Stimulated activated CD4-positive, alpha-beta T cell treated with anti-CD3 and anti-CD28 coated beads, Interleukin-1b, Interleukin-23, amount 100 ng/mL, for 1 hour (primary cell): ENCODE results near the gene LRRC36.

Experiments
- DNase-seq, 2 donors: peaks; one replicate each; pipeline ENCODE4 v3.0.0-alpha.2; 2020; ENCODE audit warnings: low read depth in 2 of 2

The LRRC36 gene

GRCh38 chr16:67294938-67295361 lies 31.7 kb upstream of the LRRC36 start:
- DNase-seq = no peak

- DNase-seq = no peak
Measured at GRCh38 chr16:67296420-67296819, 30.2 kb upstream of the LRRC36 start.

- no peak for DNase-seq
Measured at GRCh38 chr16:67298277-67298676, 28.3 kb upstream of the LRRC36 start.

GRCh38 chr16:67299269-67299668 lies 27.3 kb upstream of the LRRC36 start:
- DNase-seq = no peak

DNA sequence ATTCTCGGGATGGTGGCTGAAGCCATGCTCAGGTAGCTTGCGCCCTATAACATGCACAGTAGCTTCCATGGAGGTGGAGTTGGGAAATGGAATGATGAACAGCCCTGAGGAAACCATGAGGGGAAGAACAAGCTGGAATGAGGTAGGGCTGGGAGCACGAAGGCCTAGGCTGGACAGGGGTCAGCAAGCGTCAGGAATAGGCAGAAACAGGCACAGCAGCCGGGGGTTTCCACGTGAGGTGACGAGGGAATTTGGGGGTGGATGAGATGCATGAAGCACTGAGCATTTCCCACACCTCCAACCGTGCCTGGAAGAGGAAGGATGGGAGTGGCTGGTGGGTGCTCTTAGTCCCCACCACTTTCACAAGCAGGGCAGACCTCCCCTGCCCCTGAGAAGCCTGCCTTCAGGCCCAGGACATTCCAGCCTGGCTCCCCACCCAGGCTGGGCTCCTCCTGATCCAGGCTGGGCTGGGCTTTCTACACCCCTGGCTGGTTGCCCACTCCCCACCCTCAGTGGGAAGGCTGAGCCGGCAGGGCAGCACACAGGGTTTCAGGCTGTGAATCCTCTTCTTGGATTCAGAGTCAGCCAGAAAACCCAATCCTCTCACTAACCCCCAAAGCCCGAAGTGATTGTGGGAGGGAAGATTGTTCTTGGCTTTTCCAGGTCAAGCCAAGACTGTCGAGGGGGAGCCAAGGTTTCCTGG lies 25.4 kb upstream of the LRRC36 start:
- DNase-seq = no peak

- DNase-seq = no peak
Measured at GRCh38 chr16:67302076-67302475, 24.5 kb upstream of the LRRC36 start.

DNA sequence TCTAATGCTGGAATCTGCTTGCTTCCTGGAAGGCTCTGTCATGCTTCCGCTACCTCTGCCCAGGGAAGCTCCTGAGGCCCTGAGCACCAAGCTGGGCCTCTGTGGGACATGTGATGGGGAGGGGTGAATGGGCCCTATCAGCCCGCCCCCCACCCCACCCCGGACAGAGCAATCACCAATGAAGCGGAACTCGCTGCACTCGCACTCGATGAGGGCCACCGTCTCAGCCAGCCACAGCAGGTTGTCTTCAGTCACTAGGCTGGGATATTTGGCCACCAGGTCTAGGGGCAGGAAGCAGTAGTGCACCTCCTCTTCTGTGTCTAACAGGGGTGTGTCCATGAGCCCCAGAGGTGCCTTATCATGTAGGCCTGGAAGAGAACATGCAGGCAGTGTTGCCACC lies 23.6 kb upstream of the LRRC36 start:
- no peak for DNase-seq

DNA sequence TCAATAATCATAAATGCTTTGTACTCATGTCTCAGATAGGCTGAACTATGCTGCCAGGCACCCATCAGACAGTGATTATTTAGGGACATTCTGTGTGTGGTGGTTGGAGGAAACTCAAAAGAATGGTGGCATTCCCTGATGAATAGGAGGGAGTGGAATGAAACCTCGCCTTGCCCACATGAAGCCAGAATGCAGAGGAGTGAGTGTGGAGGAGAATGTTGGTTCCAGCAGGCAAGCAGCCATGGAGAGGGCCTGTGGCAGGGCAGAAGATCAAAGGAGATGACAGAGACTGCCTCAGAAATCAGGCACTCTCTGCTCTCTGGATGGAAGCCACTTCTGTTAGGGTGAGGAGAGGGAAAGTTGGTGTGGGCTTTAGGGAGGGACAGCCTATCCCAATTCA lies 22.6 kb upstream of the LRRC36 start:
- DNase-seq = no peak

DNA sequence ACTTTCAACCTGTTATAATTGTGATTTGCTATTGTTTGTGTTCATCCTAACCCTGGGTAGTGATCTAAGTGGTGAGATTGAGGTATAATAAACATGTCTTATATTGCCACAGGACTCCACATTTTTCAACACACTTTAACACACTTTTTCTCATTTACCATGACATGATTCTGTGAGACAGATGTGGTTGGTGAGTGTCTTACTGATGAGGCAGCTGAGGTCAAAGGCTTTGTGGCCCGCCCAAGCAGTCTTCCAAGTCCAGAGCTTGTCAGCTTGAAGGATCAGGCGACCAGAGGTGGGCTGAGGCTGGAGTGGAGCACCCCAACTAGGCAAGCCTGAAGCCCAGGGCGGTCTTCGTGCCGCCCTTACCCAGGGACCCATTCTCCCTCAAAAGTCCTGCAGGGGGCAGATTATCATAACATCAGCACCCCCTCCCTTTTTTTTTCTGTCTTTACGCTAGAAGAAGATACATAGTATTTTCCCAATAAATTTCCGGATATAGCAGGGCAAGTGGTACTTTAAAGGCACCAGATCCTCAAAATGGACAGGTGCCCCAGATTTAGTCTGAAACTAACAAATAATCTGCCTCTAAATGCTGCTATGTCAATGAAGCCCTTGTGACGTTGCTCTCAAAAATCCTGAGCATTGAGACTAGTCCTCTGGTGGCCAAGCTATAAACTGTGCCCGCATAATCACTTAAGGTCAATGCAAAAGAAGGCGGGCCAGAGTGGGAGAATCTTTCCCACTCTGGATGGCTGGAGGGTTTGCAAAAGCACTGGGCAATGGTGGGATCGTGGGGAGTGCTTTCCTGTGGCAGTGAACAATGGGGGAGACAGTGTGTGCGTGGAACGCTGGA lies 21.2 kb upstream of the LRRC36 start:
- DNase-seq = no peak

- no peak for DNase-seq
Measured at GRCh38 chr16:67310561-67310960, 16.1 kb upstream of the LRRC36 start.

- DNase-seq = peak in 1 of 2 donors; percentile 63
Measured at GRCh38 chr16:67311607-67312488, 14.8 kb upstream of the LRRC36 start.

DNA sequence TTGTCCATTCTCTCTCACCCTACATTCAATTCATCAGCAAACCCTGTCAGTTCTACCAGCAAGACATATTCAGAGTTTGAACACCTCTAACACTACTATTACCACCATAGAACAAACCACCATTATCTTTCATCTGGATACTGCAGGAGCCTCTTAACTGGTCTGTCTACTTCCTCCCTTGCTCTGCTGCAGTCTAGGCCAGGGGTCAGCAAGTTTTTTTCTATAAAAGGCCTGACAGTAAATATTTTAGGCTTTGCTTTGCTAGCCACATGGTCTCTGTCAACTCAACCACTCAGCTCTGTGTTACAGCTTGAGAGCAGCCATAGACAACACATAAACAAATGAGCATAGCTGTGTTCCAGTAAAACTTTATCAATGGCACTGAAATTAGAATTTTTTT lies 13.9 kb upstream of the LRRC36 start:
- DNase-seq = no peak

DNA sequence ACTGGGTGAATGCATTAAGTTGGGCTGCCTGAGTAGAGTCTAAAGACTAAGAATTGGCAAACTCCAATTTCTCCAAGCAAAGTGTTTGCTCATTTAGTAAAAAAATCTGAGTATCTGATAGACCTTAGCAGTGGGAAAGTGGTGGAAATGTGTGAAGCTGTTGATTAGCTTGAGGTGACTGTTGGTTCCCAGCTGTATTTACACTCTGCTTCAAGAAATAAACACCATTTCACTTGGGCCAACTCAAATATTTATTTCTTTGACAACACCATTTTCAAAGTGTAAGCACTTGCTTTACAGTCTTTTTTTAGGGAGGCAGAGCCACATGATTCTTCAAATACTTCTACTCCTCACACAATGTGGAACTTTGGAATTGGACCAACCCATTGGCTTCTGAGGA lies 8.8 kb upstream of the LRRC36 start:
- DNase-seq = no peak

- no peak for DNase-seq
Measured at GRCh38 chr16:67326115-67326471, 522 bp upstream of the LRRC36 start.

GRCh38 chr16:67327743-67328142 lies 1.1 kb downstream of the LRRC36 start:
- DNase-seq = no peak

GRCh38 chr16:67329901-67330300 lies 3.3 kb downstream of the LRRC36 start:
- DNase-seq = no peak

GRCh38 chr16:67333315-67333714 lies 6.7 kb downstream of the LRRC36 start:
- no peak for DNase-seq

GRCh38 chr16:67336116-67336515 lies 9.5 kb downstream of the LRRC36 start:
- no peak for DNase-seq

DNA sequence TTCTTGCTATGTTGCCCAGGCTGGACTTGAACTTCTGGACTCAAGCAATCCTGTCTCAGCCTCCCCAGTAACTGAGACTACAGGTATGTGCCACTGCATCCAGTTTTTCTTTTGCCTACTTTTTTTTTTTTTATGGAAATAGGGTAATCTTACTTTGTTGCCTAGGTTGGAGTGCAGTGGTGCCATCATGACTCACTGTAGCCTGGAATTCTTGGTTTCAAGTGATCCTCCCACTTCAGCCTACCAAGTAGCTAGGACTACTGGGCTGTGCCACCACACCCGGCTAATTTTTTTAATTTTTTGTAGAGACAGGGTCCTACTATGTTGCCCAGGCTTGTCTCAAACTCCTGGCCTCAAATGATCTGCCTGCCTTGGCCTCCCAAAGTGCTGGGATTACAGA lies 10.0 kb downstream of the LRRC36 start:
- DNase-seq = no peak

- DNase-seq = no peak
Measured at GRCh38 chr16:67339453-67339852, 12.8 kb downstream of the LRRC36 start.

DNA sequence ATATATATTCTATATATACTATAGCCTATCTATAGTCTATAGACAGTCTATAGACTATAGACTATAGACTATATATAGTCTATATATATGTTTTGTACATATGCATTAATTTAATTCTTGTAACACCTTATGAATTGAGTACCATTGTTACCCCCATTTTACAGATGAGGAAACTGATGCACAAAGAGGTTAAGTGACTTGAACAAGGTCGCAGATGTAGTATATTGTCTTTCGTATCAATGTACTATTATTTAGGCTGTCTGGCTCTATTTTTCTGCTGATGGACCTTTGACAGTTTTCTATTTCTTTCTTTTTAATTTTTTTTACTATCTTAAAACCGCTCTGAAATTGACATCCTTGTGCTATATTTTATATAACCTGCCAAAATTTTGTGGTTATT lies 14.6 kb downstream of the LRRC36 start:
- DNase-seq = no peak

GRCh38 chr16:67342616-67343015 lies 16.0 kb downstream of the LRRC36 start:
- no peak for DNase-seq
